Measurements from ENCODE around the gene CDC7.

GRCh38 chr1:91511386-91511785 lies 10.7 kb downstream of the CDC7 start:
- peak; percentile 75 for TF ChIP-seq CTCF (IDR thresholded peaks at IDR 0.05; ENCODE audit: poor library complexity, severe bottlenecking)
- TF ChIP-seq TAF1 (IDR thresholded peaks at IDR 0.05; ENCODE audit: low read depth): no peak
- no peak for TF ChIP-seq POLR2AphosphoS5 (IDR thresholded peaks at IDR 0.05)
- TF ChIP-seq EZH2 (IDR thresholded peaks at IDR 0.05; ENCODE audit: borderline replicate concordance, insufficient read depth, low read length, poor library complexity, severe bottlenecking): no peak
- no peak for TF ChIP-seq REST (IDR thresholded peaks at IDR 0.05; ENCODE audit: borderline replicate concordance)
- TF ChIP-seq RAD21 (conservative IDR thresholded peaks at IDR 0.05): peak; percentile 79
- no peak for TF ChIP-seq EP300 (conservative IDR thresholded peaks at IDR 0.05; ENCODE audit: poor library complexity, severe bottlenecking)
- TF ChIP-seq MXI1 (conservative IDR thresholded peaks at IDR 0.05; ENCODE audit: poor library complexity, severe bottlenecking): no peak
- peak; percentile 81 for TF ChIP-seq SMC3 (conservative IDR thresholded peaks at IDR 0.05; ENCODE audit: poor library complexity)

All from neural cell (in vitro differentiated cells).